Gastroesophageal sphincter (tissue), 4 donors: Measurements from ENCODE around the gene SPRING1. TPM values are rescaled to one million over a fixed set of nuclear protein-coding genes. Genes with fewer than 3 reads are reported as not detected.

Experiments used
- ATAC-seq: fragments of 150-250 bp; one replicate; pipeline ENCODE4 v1.9.1; 2016; ENCODE audit warnings: mild to moderate bottlenecking, moderate library complexity
- H3K27ac ChIP-seq, 4 donors: fragments of 200-600 bp; sonication (generic) in 3 of 4; 1 replicate in 3 of 4; 2 replicates in 1 of 4; pipeline ENCODE4 v1.5.1; 2016 to 2019
- H3K27me3 ChIP-seq: fragments of 200-600 bp; sonication (generic); one replicate; pipeline ENCODE4 v1.5.1; 2019
- H3K36me3 ChIP-seq, 2 donors: fragments of 200-600 bp; sonication (generic); one replicate each; pipeline ENCODE4 v1.5.1; 2019; ENCODE audit warnings: control low read depth in 1 of 2
- H3K4me1 ChIP-seq, 3 donors: fragments of 200-600 bp; sonication (generic); 1 replicate in 2 of 3; 2 replicates in 1 of 3; pipeline ENCODE4 v1.5.1; 2016 to 2019; ENCODE audit warnings: control low read depth in 2 of 3
- H3K4me3 ChIP-seq, 2 donors: fragments of 200-600 bp; sonication (generic); one replicate each; pipeline ENCODE4 v1.5.1; 2019; ENCODE audit warnings: mild to moderate bottlenecking in 1 of 2, moderate library complexity in 1 of 2
- H3K9me3 ChIP-seq, 3 donors: fragments of 200-600 bp; sonication (generic); one replicate each; pipeline ENCODE4 v1.5.1; 2017 to 2019; ENCODE audit warnings: control low read depth in 2 of 3
- CTCF ChIP-seq, 4 experiments: fragments of 200-600 bp in 2 of 4; fragments of 450-650 bp in 2 of 4; sonication (generic) in 1 of 4; IDR thresholded peaks; one replicate each; pipeline ENCODE4 v1.5.1; 2017 to 2019; ENCODE audit warnings: antibody characterized with exemption in 4 of 4, mild to moderate bottlenecking in 2 of 4, moderate library complexity in 2 of 4
- EP300 ChIP-seq: sonication (generic); formaldehyde crosslinking; IDR thresholded peaks from one replicate; pipeline ENCODE4 v1.6.1; 2017; ENCODE audit warnings: antibody characterized with exemption, mild to moderate bottlenecking
- POLR2A ChIP-seq, 2 donors: fragments of 450-650 bp; IDR thresholded peaks; one replicate each; pipeline ENCODE4 v1.6.1; 2017; ENCODE audit warnings: antibody characterized with exemption in 2 of 2, mild to moderate bottlenecking in 2 of 2, moderate library complexity in 1 of 2
- POLR2AphosphoS5 ChIP-seq: sonication (generic); formaldehyde crosslinking; IDR thresholded peaks from one replicate; pipeline ENCODE4 v1.6.1; 2017; ENCODE audit warnings: antibody characterized with exemption
- WGBS, 2 donors: methylation state at CpG; one replicate each; pipeline ENCODE4 v1.1.5; 2018; ENCODE audit warnings: low coverage in 1 of 2; 5-methylcytosine and 5-hydroxymethylcytosine counted together
- total RNA-seq, 4 donors: library from RNA; depleted of rRNA; stranded (reverse); fragments of >200 nt; gene quantifications; one replicate each; pipeline ENCODE4 v1.1.0, GENCODE V29; 2016

SPRING1 gene
- total RNA-seq, 4 donors from 2014 or later: 5.8 to 18.7 (median 13.4) TPM

- peaks cover 0 to 6% (median 0%) of the 10 kb centered on the region in 3 donors for H3K4me1 ChIP-seq
- no peaks in the 10 kb centered on the region for H3K9me3 ChIP-seq
- H3K27ac ChIP-seq: no peak overlapping the region
- H3K27me3 ChIP-seq: no peaks in the 10 kb centered on the region
- no peak for ATAC-seq
- no peaks in the 10 kb centered on the region for H3K36me3 ChIP-seq
- TF ChIP-seq POLR2A (IDR thresholded peaks at IDR 0.05): no peak
- no peak for TF ChIP-seq CTCF (IDR thresholded peaks at IDR 0.05)
- TF ChIP-seq EP300: no peak
- TF ChIP-seq POLR2AphosphoS5: no peak
- H3K4me3 ChIP-seq: no peak overlapping the region
- 91 to 96% methylated on average over 4 of the region's 4 CpGs for WGBS, 2 donors
These were observed 36.4 kb downstream of the SPRING1 start for GRCh38 chr12:116701432-116701831.

- no peak for TF ChIP-seq POLR2AphosphoS5
- TF ChIP-seq EP300: no peak
- TF ChIP-seq POLR2A (IDR thresholded peaks at IDR 0.05): no peak
- no peak for TF ChIP-seq CTCF (IDR thresholded peaks at IDR 0.05)
These were observed 37.8 kb downstream of the SPRING1 start for GRCh38 chr12:116700066-116700465.

GRCh38 chr12:116698554-116699075, 39.3 kb downstream of the SPRING1 start:
- peaks cover 19% of the 10 kb centered on the region for H3K27me3 ChIP-seq
- no peaks in the 10 kb centered on the region for H3K9me3 ChIP-seq
- TF ChIP-seq POLR2AphosphoS5: no peak
- TF ChIP-seq CTCF (IDR thresholded peaks at IDR 0.05): no peak
- no peak for TF ChIP-seq POLR2A (IDR thresholded peaks at IDR 0.05)
- TF ChIP-seq EP300: no peak
- H3K4me1 ChIP-seq: peaks cover 0 to 10% (median 0%) of the 10 kb centered on the region in 3 donors
- H3K4me3 ChIP-seq: no peak overlapping the region
- no peak overlapping the region for H3K27ac ChIP-seq
- no peak for ATAC-seq
- whole genome bisulfite sequencing, 2 donors: 39 to 67% methylated on average over 1 to 2 of the region's 2 CpGs
- no peaks in the 10 kb centered on the region for H3K36me3 ChIP-seq

More at GRCh38 chr12:116700066-116700465, 37.8 kb downstream of the SPRING1 start:
- Histone ChIP-seq H3K9me3 (no peaks in the 10 kb centered on the region), H3K27ac (no peak overlapping the region), H3K27me3 (peaks cover 6% of the 10 kb centered on the region), H3K4me1 (peaks cover 0 to 6% (median 0%) of the 10 kb centered on the region in 3 donors), H3K4me3 (no peak overlapping the region), H3K36me3 (no peaks in the 10 kb centered on the region)
- ATAC-seq: no peak
- WGBS, 2 donors: 93% methylated on average over 2 of the region's 6 CpGs; no CpG with 5 or more reads in 1 of the 2 donors

GRCh38 chr12:116698116-116698515, 39.8 kb downstream of the SPRING1 start:
- Histone ChIP-seq H3K27ac (no peak overlapping the region), H3K9me3 (no peaks in the 10 kb centered on the region), H3K36me3 (no peaks in the 10 kb centered on the region), H3K4me1 (peaks cover 0 to 11% (median 0%) of the 10 kb centered on the region in 3 donors), H3K27me3 (peaks cover 24% of the 10 kb centered on the region), H3K4me3 (no peak overlapping the region)
- TF ChIP-seq POLR2AphosphoS5 (no peak), EP300 (no peak), CTCF (IDR thresholded peaks at IDR 0.05) (no peak), POLR2A (IDR thresholded peaks at IDR 0.05) (no peak)
- ATAC-seq: no peak
- 88 to 89% methylated on average over 6 to 8 of the region's 8 CpGs for WGBS, 2 donors

GRCh38 chr12:116697716-116698115, 40.2 kb downstream of the SPRING1 start:
- peaks cover 28% of the 10 kb centered on the region for H3K27me3 ChIP-seq
- TF ChIP-seq CTCF (IDR thresholded peaks at IDR 0.05) (no peak), POLR2A (IDR thresholded peaks at IDR 0.05) (no peak)
- WGBS, 2 donors: 75 to 88% methylated on average over 2 to 9 of the region's 11 CpGs
- H3K4me3 ChIP-seq: no peak overlapping the region
- no peaks in the 10 kb centered on the region for H3K36me3 ChIP-seq
- no peak overlapping the region for H3K27ac ChIP-seq
- H3K9me3 ChIP-seq: no peaks in the 10 kb centered on the region
- H3K4me1 ChIP-seq: peaks cover 0 to 13% (median 0%) of the 10 kb centered on the region in 3 donors
- no peak for ATAC-seq
